Neuron (in vitro differentiated cells): ENCODE results near the gene IARS1.

Source experiments
- H2AFZ ChIP-seq: one replicate; pipeline ENCODE4 v1.6.1; 2013; ENCODE audit warnings: low read depth, mild to moderate bottlenecking, inconsistent platforms, low read length, moderate library complexity
- H3K27me3 ChIP-seq: one replicate; pipeline ENCODE4 v1.6.1; 2013; ENCODE audit warnings: low read length; ENCODE audit not compliant: insufficient read depth
- H3K36me3 ChIP-seq: one replicate; pipeline ENCODE4 v1.6.1; 2013; ENCODE audit warnings: low read length; ENCODE audit not compliant: insufficient read depth
- H3K4me1 ChIP-seq: one replicate; pipeline ENCODE4 v1.6.1; 2013; ENCODE audit warnings: low read length; ENCODE audit not compliant: insufficient read depth
- H3K4me3 ChIP-seq: 2 replicates; pipeline ENCODE4 v1.5.1; 2013; ENCODE audit warnings: mild to moderate bottlenecking, low read length, moderate library complexity
- H3K9me3 ChIP-seq: one replicate; pipeline ENCODE4 v1.6.1; 2013; ENCODE audit warnings: low read length

Gene IARS1

DNA sequence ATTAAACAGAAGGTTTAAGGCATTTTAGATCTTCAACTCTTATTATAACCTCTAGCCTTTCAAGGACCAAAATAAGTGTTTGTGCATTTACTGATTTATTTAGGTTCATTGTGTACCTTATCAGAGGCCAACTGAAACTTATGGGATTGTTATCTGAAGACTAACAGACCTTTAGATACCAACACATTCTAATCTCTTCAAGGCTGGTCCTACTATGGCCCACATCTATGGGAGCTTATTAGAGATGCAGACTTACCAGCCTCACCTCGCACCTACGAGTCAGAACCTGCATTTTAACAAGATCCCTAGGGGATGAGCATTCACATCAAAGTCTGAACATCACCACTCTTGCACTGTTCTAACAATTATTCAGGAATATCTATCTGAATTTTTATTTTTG lies 1.9 kb downstream of the IARS1 start:
- Histone ChIP-seq H3K4me3 (no peak overlapping the region), H3K4me1 (peaks cover 25% of the 10 kb centered on the region), H3K27me3 (no peaks in the 10 kb centered on the region), H2AFZ (no peak overlapping the region), H3K36me3 (peaks cover 29% of the 10 kb centered on the region), H3K9me3 (no peaks in the 10 kb centered on the region)

DNA sequence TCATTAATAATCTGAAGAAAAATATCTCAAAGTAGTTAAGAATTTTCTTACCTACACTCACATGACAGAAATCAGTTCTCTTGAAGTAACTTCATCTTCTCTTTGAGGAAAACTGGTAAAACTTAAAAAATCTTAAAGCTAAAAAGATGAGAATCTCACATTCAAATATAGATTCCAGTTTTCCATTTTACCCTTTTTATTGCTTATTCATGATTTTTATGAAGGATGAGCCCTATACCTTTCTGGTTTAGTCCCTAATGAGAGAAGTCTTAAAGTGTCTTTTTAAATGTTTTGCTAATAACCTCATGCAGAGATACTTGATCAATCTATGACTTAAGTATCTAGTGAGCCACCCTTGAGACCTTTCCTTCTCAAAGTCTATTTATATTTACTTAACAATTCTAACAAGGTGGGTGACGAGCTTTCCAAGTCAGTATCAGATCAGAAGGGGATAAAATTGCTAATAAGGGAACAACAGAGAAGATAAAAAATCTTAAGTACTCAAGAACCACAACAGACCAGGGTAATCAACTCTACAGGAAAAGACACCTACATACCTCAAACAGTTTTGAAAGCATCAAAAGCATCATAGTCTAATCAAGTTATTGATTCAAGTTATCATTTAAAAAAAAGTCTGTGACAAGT lies 2.6 kb downstream of the IARS1 start:
- peaks cover 25% of the 10 kb centered on the region for H3K4me1 ChIP-seq
- no peaks in the 10 kb centered on the region for H3K9me3 ChIP-seq
- H3K4me3 ChIP-seq: no peak overlapping the region
- no peak overlapping the region for H2AFZ ChIP-seq
- no peaks in the 10 kb centered on the region for H3K27me3 ChIP-seq
- H3K36me3 ChIP-seq: peaks cover 35% of the 10 kb centered on the region

DNA sequence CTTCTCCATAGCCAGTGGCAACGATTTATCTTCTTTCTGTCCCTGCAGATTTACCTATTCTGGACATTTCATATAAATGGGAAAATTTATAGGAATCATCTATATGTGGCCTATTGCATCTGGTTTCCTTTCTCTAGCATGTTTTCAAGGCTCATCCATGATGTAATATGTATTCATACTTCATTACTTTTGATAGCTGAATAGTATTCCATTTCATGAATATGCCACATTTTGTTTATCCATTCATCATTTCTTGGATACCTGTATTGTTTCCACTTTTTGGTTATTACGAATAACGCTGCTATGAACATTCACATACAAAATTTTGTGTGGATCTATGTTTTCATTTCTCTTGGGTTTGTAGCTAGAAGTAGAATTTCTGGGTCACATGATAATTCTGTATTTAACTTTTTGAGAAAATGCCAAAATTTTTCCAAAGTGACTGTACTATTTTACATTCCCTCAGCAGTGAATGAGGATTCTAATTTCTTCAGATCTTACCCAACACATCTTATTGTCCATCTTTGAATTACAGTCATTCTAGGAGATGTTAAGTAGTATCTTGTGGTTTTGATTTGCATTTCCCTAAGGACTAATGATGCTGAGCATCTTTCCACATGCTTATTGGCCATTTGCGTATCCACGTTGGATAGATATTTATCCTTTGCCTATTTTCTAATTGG lies 3.6 kb downstream of the IARS1 start:
- H3K27me3 ChIP-seq: no peaks in the 10 kb centered on the region
- no peak overlapping the region for H3K4me3 ChIP-seq
- peaks cover 45% of the 10 kb centered on the region for H3K36me3 ChIP-seq
- no peak overlapping the region for H2AFZ ChIP-seq
- no peaks in the 10 kb centered on the region for H3K9me3 ChIP-seq
- peaks cover 18% of the 10 kb centered on the region for H3K4me1 ChIP-seq

DNA sequence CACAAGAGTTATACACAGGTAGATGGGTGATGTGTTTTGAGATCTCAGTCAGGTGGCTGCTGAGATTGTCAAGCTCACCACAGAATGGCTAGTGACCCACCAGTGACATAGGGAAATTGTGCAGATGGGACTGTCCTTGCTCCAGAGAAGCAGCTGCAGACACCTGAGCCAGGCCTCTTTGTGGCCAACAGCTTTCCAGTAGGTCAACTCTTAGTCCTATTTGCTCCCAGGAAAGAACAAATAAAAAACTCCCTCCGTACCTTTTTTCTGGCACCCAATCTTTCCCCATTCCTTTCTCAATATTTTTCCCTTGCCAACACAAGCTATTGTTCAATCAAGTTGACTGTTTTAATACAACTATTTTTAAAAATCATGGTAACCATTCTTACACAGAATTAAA lies 14.2 kb downstream of the IARS1 start:
- no peaks in the 10 kb centered on the region for H3K27me3 ChIP-seq
- H3K9me3 ChIP-seq: no peaks in the 10 kb centered on the region
- no peak overlapping the region for H3K4me3 ChIP-seq
- H3K4me1 ChIP-seq: no peaks in the 10 kb centered on the region
- H2AFZ ChIP-seq: no peak overlapping the region
- peaks cover 92% of the 10 kb centered on the region for H3K36me3 ChIP-seq

DNA sequence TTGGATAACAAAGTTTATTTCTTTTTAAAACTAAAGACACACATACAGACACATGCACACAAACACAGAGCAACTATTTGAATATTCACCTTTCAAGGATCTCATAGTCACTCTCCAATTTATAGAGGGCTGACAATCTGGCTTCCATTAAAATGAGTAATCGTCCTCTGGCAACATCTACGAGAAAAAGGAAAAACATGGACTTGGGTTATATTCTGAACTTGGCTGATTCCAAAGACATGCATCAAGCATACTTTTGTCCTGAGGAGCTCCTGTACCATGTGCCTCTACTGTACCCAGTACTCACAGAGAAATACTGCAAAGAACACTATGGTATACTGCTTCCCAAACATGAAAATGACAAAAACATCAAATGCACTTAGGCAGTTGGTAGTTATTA lies 15.4 kb downstream of the IARS1 start:
- Histone ChIP-seq H3K9me3 (no peaks in the 10 kb centered on the region), H3K4me3 (no peak overlapping the region), H3K36me3 (peaks cover 91% of the 10 kb centered on the region), H3K27me3 (no peaks in the 10 kb centered on the region), H2AFZ (no peak overlapping the region), H3K4me1 (no peaks in the 10 kb centered on the region)

DNA sequence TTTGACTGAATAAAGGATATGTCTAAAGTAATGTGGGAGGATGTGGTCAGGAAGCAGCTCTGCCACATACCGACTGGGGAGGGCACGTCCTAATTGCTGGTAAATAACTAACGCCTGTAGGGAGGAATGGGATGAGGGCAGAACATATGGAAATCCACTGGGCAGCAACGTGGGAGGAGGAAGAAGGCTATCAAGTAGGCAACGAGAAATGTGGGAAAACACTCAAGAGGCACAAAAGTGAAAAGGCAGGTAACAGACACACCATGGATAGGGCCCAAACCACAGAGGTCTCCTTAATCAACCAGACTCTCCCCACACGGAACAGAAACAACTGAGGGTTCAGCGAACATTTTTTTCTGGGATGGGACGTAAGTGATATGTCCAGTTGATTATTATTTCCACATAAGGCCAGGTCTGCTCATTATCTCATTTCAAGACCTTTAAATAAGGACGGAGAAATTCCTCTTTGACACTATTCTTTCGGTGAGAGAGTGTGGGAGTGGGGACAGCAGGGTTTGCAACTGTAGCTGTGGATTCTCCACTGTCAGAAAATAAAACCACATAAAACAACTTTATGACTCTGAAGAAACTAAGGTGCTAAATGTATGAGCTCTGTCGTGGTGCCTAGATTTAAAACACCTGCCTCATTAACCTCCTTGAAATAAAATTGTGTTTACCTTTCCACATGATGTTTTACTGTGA lies 17.0 kb downstream of the IARS1 start:
- H3K4me3 ChIP-seq: no peak overlapping the region
- peaks cover 86% of the 10 kb centered on the region for H3K36me3 ChIP-seq
- H3K4me1 ChIP-seq: no peaks in the 10 kb centered on the region

DNA sequence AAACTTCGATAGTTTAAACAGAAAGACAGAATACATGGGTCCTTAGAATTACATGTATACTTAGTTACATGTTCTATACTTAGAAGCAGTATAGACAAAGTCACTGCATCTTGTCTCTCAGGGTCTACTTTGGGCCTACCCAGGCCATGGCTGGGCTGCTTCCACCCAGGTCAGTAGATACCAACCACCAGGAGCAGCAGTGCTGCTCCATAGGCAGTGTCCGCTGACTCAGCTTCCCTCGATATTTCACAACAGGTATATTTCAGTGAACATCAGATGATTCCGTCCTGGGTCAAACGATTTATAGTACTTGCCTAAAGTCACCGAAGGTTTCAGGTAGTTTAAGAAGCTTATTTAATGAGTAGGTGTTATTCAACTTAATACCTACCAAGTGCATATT lies 18.0 kb downstream of the IARS1 start:
- H3K27me3 ChIP-seq: no peaks in the 10 kb centered on the region
- H3K9me3 ChIP-seq: no peaks in the 10 kb centered on the region
- H3K4me1 ChIP-seq: no peaks in the 10 kb centered on the region
- no peak overlapping the region for H3K4me3 ChIP-seq
- no peak overlapping the region for H2AFZ ChIP-seq
- H3K36me3 ChIP-seq: peaks cover 88% of the 10 kb centered on the region

More for the DNA sequence above, 17.0 kb downstream of the IARS1 start:
- H3K9me3 ChIP-seq: no peaks in the 10 kb centered on the region
- no peaks in the 10 kb centered on the region for H3K27me3 ChIP-seq
- no peak overlapping the region for H2AFZ ChIP-seq

DNA sequence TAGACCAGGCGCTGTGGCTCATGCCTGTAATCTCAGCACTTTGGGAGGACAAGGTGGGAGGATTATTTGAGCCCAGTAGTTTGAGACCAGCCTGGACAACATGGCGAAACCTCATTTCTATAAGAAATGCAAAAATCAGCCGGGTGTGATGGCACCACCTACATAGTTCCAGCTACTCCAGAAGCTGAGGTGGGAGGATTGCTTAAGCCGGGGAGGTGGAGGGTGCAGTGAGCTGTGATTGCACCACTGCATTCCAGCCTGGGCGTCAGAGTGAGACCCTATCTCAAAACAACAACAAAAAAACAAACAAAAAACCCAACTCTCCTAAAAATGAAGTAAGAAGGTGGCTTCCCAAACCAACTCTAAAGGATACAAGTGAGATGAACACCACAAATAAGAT lies 23.0 kb downstream of the IARS1 start:
- H3K27me3 ChIP-seq: no peaks in the 10 kb centered on the region
- no peak overlapping the region for H3K4me3 ChIP-seq
- H3K36me3 ChIP-seq: peaks cover 87% of the 10 kb centered on the region
- no peaks in the 10 kb centered on the region for H3K9me3 ChIP-seq
- no peaks in the 10 kb centered on the region for H3K4me1 ChIP-seq
- no peak overlapping the region for H2AFZ ChIP-seq

DNA sequence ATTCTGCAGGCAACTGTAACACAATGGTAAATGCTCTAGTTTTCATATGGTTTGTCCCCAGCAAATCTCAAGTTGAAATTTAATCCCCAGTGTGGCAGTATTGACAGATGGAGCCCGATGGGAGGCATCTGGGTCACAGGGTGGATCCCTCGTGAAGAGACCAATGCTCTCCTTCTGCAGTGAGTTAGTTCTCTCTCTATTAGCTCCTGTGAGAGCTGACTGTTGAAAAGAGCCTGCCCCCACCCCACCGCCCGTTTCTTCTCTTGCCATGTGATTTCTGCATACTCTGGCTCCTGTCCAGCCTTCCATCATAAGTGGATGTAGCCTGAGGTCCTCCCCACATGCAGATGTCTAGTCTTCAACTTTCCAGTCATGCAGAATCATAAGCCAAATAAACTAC lies 27.0 kb downstream of the IARS1 start:
- H3K4me3 ChIP-seq: no peak overlapping the region
- no peaks in the 10 kb centered on the region for H3K4me1 ChIP-seq
- peaks cover 96% of the 10 kb centered on the region for H3K36me3 ChIP-seq
- no peaks in the 10 kb centered on the region for H3K27me3 ChIP-seq
- H3K9me3 ChIP-seq: no peaks in the 10 kb centered on the region
- H2AFZ ChIP-seq: no peak overlapping the region

DNA sequence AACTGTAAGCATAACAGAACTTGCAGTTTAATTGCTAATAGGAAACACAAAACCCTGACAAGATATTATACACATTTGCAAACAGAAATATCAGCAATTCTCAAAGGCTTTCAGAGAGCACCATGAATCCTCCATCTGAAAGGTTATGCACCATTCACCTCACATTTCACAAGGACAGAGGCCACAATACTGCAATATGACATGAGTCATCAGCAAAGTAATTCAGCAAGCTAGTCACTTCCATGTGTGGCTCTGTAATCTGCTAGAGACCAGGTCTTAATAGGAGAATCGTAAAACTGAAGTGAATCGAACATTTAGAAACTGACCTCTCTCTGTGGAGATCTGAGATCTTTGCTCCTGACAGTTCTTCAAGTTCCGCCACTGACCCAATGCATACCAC lies 28.3 kb downstream of the IARS1 start:
- Histone ChIP-seq H2AFZ (no peak overlapping the region), H3K27me3 (no peaks in the 10 kb centered on the region), H3K4me1 (no peaks in the 10 kb centered on the region), H3K9me3 (no peaks in the 10 kb centered on the region), H3K4me3 (no peak overlapping the region), H3K36me3 (peaks cover 95% of the 10 kb centered on the region)

DNA sequence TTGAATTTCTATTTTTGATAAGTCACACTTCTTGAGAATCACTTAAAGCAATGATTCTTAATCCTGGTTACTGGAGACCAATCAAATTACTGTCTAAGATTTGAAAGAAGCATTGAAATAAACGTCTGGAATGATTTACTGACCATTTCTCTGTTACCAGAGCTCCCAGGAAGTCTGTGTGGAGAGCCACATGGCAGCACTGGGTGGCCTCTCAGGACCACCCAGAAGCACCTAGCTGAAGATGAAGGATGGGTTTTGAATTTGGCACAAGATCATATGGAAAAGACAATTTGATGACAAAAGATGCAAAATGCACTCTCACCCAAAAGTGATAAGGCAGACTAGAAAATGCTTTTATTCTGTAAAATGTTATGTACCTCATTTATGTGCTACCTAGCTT lies 30.4 kb downstream of the IARS1 start:
- H3K27me3 ChIP-seq: no peaks in the 10 kb centered on the region
- peaks cover 95% of the 10 kb centered on the region for H3K36me3 ChIP-seq
- no peaks in the 10 kb centered on the region for H3K4me1 ChIP-seq
- no peak overlapping the region for H2AFZ ChIP-seq
- no peak overlapping the region for H3K4me3 ChIP-seq
- H3K9me3 ChIP-seq: no peaks in the 10 kb centered on the region

DNA sequence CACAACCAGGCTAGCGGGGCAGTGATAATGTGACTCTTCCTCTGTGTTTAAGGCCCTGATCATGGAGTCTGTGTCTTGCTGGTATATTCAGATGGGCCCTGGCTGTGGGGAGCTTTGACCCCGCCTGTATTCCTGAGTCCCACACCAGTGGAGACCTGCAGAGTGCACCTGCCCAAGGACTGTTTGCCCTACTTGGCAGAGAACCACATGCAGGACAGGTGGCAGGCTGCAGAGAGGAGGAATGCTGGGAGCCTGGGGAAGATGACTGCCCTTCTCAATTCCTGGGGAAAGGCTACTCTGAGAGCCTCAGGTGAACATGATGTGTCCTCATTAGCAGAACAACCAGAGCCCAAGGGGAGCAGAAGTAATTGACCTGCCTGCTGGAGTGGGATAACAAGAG lies 36.2 kb downstream of the IARS1 start:
- Histone ChIP-seq H3K36me3 (peaks cover 96% of the 10 kb centered on the region), H3K4me1 (no peaks in the 10 kb centered on the region), H3K4me3 (no peak overlapping the region)

More for the DNA sequence above, 36.2 kb downstream of the IARS1 start:
- Histone ChIP-seq H2AFZ (no peak overlapping the region), H3K9me3 (no peaks in the 10 kb centered on the region), H3K27me3 (no peaks in the 10 kb centered on the region)
